Upper lobe of left lung (tissue), 6 donors: ENCODE data around the gene ACACA. TPM values are rescaled to one million over a fixed set of nuclear protein-coding genes. Genes with fewer than 3 reads are reported as not detected.

Experiments
- ATAC-seq, 2 donors: fragments of 200-7000 bp; cut with Tn5 transposase; one replicate each; pipeline ENCODE4 v1.9.1; 2022; ENCODE audit warnings: mild to moderate bottlenecking in 2 of 2, moderate library complexity in 2 of 2; ENCODE audit not compliant: low FRiP score in 2 of 2
- DNase-seq, 2 donors: peaks; one replicate each; pipeline ENCODE4 v3.0.0-alpha.2; 2019 to 2020
- H3K27ac ChIP-seq, 4 donors: fragments of 200-600 bp; sonication (generic); one replicate each; pipeline ENCODE4 v1.5.1; 2016 to 2019
- H3K27me3 ChIP-seq, 4 donors: fragments of 200-600 bp; sonication (generic); one replicate each; pipeline ENCODE4 v1.5.1; 2017 to 2019
- H3K36me3 ChIP-seq, 4 donors: fragments of 200-600 bp; sonication (generic); one replicate each; pipeline ENCODE4 v1.5.1; 2016 to 2019
- H3K4me1 ChIP-seq, 4 donors: fragments of 200-600 bp; sonication (generic); one replicate each; pipeline ENCODE4 v1.5.1; 2018 to 2019
- H3K4me3 ChIP-seq, 4 donors: fragments of 200-600 bp; sonication (generic); one replicate each; pipeline ENCODE4 v1.5.1; 2017 to 2019; ENCODE audit warnings: mild to moderate bottlenecking in 2 of 4, moderate library complexity in 1 of 4
- H3K9me3 ChIP-seq, 4 donors: fragments of 200-600 bp; sonication (generic); one replicate each; pipeline ENCODE4 v1.5.1; 2018 to 2019
- EP300 ChIP-seq, 4 donors: sonication (generic); formaldehyde crosslinking; IDR thresholded peaks; one replicate each; pipeline ENCODE4 v1.5.1; 2017; ENCODE audit warnings: antibody characterized with exemption in 4 of 4, control low read depth in 2 of 4
- POLR2A ChIP-seq, 4 donors: fragments of 450-650 bp; IDR thresholded peaks; one replicate each; pipeline ENCODE4 v1.5.1; 2016 to 2017; ENCODE audit warnings: antibody characterized with exemption in 4 of 4, mild to moderate bottlenecking in 2 of 4
- POLR2AphosphoS5 ChIP-seq, 2 donors: sonication (generic); formaldehyde crosslinking; IDR thresholded peaks; one replicate each; pipeline ENCODE4 v1.5.1; 2017; ENCODE audit warnings: antibody characterized with exemption in 2 of 2
- WGBS, 2 donors: methylation state at CpG; one replicate each; pipeline ENCODE4 v1.1.5; 2017 to 2018; 5-methylcytosine and 5-hydroxymethylcytosine counted together
- total RNA-seq, 6 donors: library from RNA; depleted of rRNA in 4 of 6; stranded (reverse); fragments of >200 nt in 4 of 6; gene quantifications; one replicate each; pipeline versions ENCODE4 v1.1.0 to v1.2.1, GENCODE V29; 2016 to 2021
- TF ChIP-seq, protein P1 (sequence below), 6 experiments: fragments of 450-650 bp in 4 of 6; fragments of 200-600 bp in 2 of 6; sonication (generic) in 2 of 6; IDR thresholded peaks; one replicate each; pipeline ENCODE4 v1.5.1; 2016 to 2019; ENCODE audit warnings: antibody characterized with exemption in 6 of 6
- donor health status: DM: no; HTN: no; CAD: no; lungs with moderate emphysema.
- donor health status: DM: no; HTN: yes; CAD: no; lungs with severe emphysema.

The ACACA gene
- total RNA-seq, 6 donors from 2014 or later, result 55.7 to 129 (median 91.9) TPM

DNA sequence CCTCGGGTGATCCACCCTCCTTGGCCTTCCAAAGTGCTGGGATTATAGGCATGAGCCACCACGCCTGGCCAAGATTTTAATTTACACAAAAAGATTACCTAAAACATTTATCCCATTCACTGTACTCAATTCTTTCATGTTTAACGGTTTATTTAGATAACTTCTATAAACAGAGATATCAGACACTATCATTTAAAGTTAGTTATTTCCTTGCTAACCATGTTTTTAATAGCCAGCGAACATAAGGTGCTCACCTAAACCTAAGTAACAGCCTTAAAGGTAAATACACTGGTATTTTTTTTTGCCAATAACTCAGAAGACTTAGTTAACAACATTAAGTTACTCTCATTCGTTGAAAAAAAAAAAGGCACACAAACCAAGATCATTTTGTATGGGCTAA lies 112.9 kb downstream of the ACACA start:
- H3K4me1 ChIP-seq, result peaks cover 2 to 25% (median 7%) of the 10 kb centered on the region in 4 donors
- no peaks in the 10 kb centered on the region for H3K27me3 ChIP-seq
- no peak overlapping the region for H3K27ac ChIP-seq
- no peak for ATAC-seq
- 78 to 80% methylated on average over 5 of the region's 5 CpGs for WGBS, 2 donors
- DNase-seq, result no peak
- no peak overlapping the region for H3K4me3 ChIP-seq
- H3K9me3 ChIP-seq, result no peaks in the 10 kb centered on the region
- TF ChIP-seq POLR2AphosphoS5 (IDR thresholded peaks at IDR 0.05) (no peak), EP300 (IDR thresholded peaks at IDR 0.05) (no peak), POLR2A (IDR thresholded peaks at IDR 0.05) (no peak)
- TF ChIP-seq, protein P1, sequence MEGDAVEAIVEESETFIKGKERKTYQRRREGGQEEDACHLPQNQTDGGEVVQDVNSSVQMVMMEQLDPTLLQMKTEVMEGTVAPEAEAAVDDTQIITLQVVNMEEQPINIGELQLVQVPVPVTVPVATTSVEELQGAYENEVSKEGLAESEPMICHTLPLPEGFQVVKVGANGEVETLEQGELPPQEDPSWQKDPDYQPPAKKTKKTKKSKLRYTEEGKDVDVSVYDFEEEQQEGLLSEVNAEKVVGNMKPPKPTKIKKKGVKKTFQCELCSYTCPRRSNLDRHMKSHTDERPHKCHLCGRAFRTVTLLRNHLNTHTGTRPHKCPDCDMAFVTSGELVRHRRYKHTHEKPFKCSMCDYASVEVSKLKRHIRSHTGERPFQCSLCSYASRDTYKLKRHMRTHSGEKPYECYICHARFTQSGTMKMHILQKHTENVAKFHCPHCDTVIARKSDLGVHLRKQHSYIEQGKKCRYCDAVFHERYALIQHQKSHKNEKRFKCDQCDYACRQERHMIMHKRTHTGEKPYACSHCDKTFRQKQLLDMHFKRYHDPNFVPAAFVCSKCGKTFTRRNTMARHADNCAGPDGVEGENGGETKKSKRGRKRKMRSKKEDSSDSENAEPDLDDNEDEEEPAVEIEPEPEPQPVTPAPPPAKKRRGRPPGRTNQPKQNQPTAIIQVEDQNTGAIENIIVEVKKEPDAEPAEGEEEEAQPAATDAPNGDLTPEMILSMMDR (IDR thresholded peaks at IDR 0.05), result no peak
- H3K36me3 ChIP-seq, result no peaks in the 10 kb centered on the region

DNA sequence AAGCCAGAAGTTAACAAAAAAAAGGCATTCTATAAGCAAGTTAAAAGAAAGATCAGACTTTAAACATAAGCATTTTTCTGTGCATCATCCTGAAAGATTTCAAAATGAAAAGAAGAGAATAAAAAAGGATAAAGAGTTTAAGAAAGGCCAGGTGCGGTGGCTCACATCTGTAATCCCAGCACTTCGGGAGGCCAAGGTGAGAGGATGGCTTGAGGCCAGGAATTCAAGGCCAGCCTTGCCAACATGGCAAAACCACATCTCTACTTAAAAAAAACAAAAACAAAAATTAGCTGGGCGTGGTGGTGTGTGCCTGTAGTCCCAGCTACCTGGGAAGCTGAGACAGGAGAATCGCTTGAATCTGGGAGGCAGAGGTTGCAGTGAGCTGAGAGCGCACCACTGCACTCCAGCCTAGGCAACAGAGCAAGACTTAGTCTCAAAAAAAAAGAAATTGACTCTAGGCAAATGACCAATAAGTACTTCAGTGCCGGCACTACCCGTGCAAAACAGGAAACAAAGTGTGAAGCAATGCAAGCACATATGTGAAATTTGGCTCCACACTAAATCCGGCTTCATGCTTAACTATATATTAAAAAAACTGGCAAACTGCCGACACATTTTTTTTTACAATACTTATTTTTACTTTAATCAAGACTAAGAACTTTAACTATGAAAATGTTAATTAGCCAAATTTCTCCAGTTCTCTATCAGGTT lies 114.1 kb downstream of the ACACA start:
- DNase-seq (peak in 1 of 2 donors; percentile 53), ATAC-seq (peak in 1 of 2 donors; percentile 53)
- TF ChIP-seq POLR2A (IDR thresholded peaks at IDR 0.05) (no peak), EP300 (IDR thresholded peaks at IDR 0.05) (no peak), POLR2AphosphoS5 (IDR thresholded peaks at IDR 0.05) (no peak)
- TF ChIP-seq, protein P1 (IDR thresholded peaks at IDR 0.05), result no peak
- H3K9me3 ChIP-seq, result no peaks in the 10 kb centered on the region
- H3K27me3 ChIP-seq, result no peaks in the 10 kb centered on the region
- WGBS, 2 donors, result 41 to 44% methylated on average over 9 of the region's 9 CpGs
- H3K27ac ChIP-seq, result peak overlapping the region in 1 of 4 donors; percentile 36
- H3K4me1 ChIP-seq, result peaks cover 2 to 21% (median 7%) of the 10 kb centered on the region in 4 donors
- no peak overlapping the region for H3K4me3 ChIP-seq
- no peaks in the 10 kb centered on the region for H3K36me3 ChIP-seq

DNA sequence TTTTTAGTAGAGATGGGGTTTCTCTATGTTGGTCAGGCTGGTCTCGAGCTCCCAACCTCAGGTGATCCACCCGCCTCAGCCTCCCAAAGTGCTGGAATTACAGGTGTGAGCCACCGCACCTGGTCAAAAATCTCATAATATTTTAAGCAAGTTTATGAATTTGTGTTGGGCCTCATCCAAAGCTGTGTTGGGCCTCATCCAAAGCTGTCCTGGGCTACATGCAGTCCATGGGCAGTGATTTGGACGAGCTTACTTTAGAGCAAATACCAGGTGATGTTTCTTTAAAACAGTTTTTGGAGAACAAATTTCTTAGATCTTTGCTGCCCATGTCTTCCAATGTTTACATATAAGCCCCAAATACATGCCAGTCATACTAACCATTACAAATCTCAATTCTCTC lies 115.3 kb downstream of the ACACA start:
- WGBS, 2 donors, result 86 to 91% methylated on average over 4 of the region's 4 CpGs
- Histone ChIP-seq H3K9me3 (no peaks in the 10 kb centered on the region), H3K27me3 (no peaks in the 10 kb centered on the region), H3K27ac (no peak overlapping the region), H3K36me3 (no peaks in the 10 kb centered on the region), H3K4me1 (peaks cover 2 to 21% (median 7%) of the 10 kb centered on the region in 4 donors), H3K4me3 (no peak overlapping the region)
- ATAC-seq (no peak), DNase-seq (no peak)
- TF ChIP-seq, protein P1 (IDR thresholded peaks at IDR 0.05), result no peak
- TF ChIP-seq POLR2A (IDR thresholded peaks at IDR 0.05) (no peak), POLR2AphosphoS5 (IDR thresholded peaks at IDR 0.05) (no peak), EP300 (IDR thresholded peaks at IDR 0.05) (no peak)

DNA sequence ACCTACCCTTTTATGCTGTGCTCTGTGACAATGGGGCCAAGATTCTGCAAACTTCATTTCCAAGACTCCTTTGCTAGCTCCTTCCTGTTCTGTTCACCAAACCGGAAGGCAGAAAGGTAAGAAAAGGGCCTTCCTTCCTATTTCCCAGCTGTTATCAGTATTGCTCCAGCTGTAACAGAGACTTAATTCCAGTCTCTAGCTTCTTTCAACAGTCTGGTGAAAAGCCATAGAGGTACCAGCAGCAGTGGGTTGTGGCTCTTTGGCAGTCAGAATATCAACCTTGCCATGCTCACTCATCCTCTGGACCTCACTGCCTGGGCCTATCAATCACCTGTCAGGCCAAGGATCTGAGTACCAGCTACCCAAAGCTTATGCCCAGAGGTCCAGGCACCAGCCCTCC lies 120.2 kb downstream of the ACACA start:
- Histone ChIP-seq H3K27ac (no peak overlapping the region), H3K9me3 (no peaks in the 10 kb centered on the region), H3K36me3 (peaks cover 0 to 5% (median under 1%) of the 10 kb centered on the region in 4 donors), H3K4me3 (no peak overlapping the region), H3K4me1 (peaks cover 0 to 15% (median 7%) of the 10 kb centered on the region in 4 donors), H3K27me3 (no peaks in the 10 kb centered on the region)
- 60 to 75% methylated on average over 1 of the region's 1 CpG for WGBS, 2 donors
- ATAC-seq (no peak), DNase-seq (no peak)
- TF ChIP-seq, protein P1 (IDR thresholded peaks at IDR 0.05), result no peak
- TF ChIP-seq POLR2AphosphoS5 (IDR thresholded peaks at IDR 0.05) (no peak), EP300 (IDR thresholded peaks at IDR 0.05) (no peak), POLR2A (IDR thresholded peaks at IDR 0.05) (no peak)

DNA sequence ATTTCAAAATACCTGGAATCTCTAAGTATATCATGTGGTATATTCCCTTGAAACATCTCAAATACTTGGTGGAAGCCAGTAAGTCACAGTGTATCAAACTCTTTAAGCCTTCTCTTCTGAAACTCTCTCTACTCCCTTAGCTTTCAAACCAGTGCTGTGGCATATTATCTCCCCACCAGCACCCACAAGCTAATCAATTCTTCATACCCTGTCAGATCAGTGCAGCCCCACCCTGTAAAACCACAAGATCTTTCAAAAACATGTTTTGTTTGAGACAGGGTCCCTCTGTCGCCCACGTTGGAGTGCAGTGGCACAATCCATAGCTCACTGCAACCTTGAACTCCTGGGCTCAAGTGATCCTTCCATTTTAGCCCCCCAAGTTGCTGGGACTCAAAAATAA lies 122.4 kb downstream of the ACACA start:
- ATAC-seq (no peak), DNase-seq (no peak)
- Histone ChIP-seq H3K27ac (no peak overlapping the region), H3K4me1 (peaks cover 0 to 15% (median 5%) of the 10 kb centered on the region in 4 donors), H3K36me3 (peaks cover 0 to 12% (median 2%) of the 10 kb centered on the region in 4 donors), H3K27me3 (no peaks in the 10 kb centered on the region), H3K4me3 (no peak overlapping the region), H3K9me3 (no peaks in the 10 kb centered on the region)
- WGBS, 2 donors, result 75 to 85% methylated on average over 2 of the region's 2 CpGs
- TF ChIP-seq POLR2A (IDR thresholded peaks at IDR 0.05) (no peak), EP300 (IDR thresholded peaks at IDR 0.05) (no peak), POLR2AphosphoS5 (IDR thresholded peaks at IDR 0.05) (no peak)
- TF ChIP-seq, protein P1 (IDR thresholded peaks at IDR 0.05), result no peak
